NT2/D1 (cell line): ENCODE measurements around the gene TECTA.

Experiments
- SUZ12 ChIP-seq: IDR thresholded peaks from 2 replicates; pipeline ENCODE4 v1.6.1; 2011; ENCODE audit not compliant: insufficient read length, insufficient read depth; ENCODE audit errors: extremely low read depth
- YY1 ChIP-seq: IDR thresholded peaks from 2 replicates; pipeline ENCODE4 v1.6.1; 2011; ENCODE audit not compliant: insufficient read length, insufficient read depth
- ZNF274 ChIP-seq: IDR thresholded peaks from 2 replicates; pipeline ENCODE4 v1.6.1; 2011; ENCODE audit warnings: mild to moderate bottlenecking, low read depth, low read length

- TF ChIP-seq ZNF274: no peak
- no peak for TF ChIP-seq YY1
- no peak for TF ChIP-seq SUZ12
Measured at GRCh38 chr11:121228851-121229250, 127.8 kb downstream of the TECTA start.
